CD4-positive, CD25-positive, alpha-beta regulatory T cell (primary cell): ENCODE measurements around the gene IQSEC3. TPM values are rescaled to one million over a fixed set of nuclear protein-coding genes. Genes with fewer than 3 reads are reported as not detected.

Experiments used
- ATAC-seq, 2 donors: fragments of 150-1000 bp; cut with Tn5 transposase; one replicate each; pipeline ENCODE4 v1.10.0; 2021; ENCODE audit warnings: low read depth in 2 of 2, moderate number of reproducible peaks in 2 of 2, moderate library complexity in 1 of 2
- DNase-seq, 3 donors: peaks; one replicate each; pipeline versions ENCODE4 v3.0.0 to v3.0.0-alpha.2; 2012 to 2022; ENCODE audit warnings: mixed read lengths in 1 of 3
- H3K27ac ChIP-seq: one replicate; pipeline ENCODE4 v1.7.0; 2013; ENCODE audit warnings: mild to moderate bottlenecking, low read length; ENCODE audit not compliant: insufficient read depth, poor library complexity, severe bottlenecking
- H3K27me3 ChIP-seq: one replicate; pipeline ENCODE4 v1.7.0; 2013; ENCODE audit warnings: low read length; ENCODE audit not compliant: control insufficient read depth, insufficient read depth
- H3K36me3 ChIP-seq: one replicate; pipeline ENCODE4 v1.7.0; 2013; ENCODE audit warnings: mild to moderate bottlenecking, low read length, moderate library complexity; ENCODE audit not compliant: control insufficient read depth, insufficient read depth
- H3K4me1 ChIP-seq: 2 replicates; pipeline ENCODE4 v1.7.0; 2013; ENCODE audit warnings: mild to moderate bottlenecking, low read length; ENCODE audit not compliant: insufficient read depth, control insufficient read depth, poor library complexity, severe bottlenecking
- H3K4me3 ChIP-seq: one replicate; pipeline ENCODE4 v1.7.0; 2013; ENCODE audit warnings: low read depth, mild to moderate bottlenecking, low read length, moderate library complexity
- H3K9me3 ChIP-seq, 2 experiments: 1 replicate in 1 of 2; 2 replicates in 1 of 2; pipeline ENCODE4 v1.7.0; 2013; ENCODE audit warnings: low read length in 2 of 2, mild to moderate bottlenecking in 1 of 2, moderate library complexity in 1 of 2; ENCODE audit not compliant: control insufficient read depth in 2 of 2
- H3K27ac Mint-ChIP-seq, 3 donors: one replicate each; pipeline ENCODE4 v1.8.0; 2020 to 2022; ENCODE audit warnings: mild to moderate bottlenecking in 3 of 3, mixed read lengths in 3 of 3, moderate library complexity in 2 of 3
- H3K27me3 Mint-ChIP-seq: one replicate; pipeline ENCODE4 v1.8.0; 2022; ENCODE audit warnings: mild to moderate bottlenecking, mixed read lengths
- H3K36me3 Mint-ChIP-seq: one replicate; pipeline ENCODE4 v1.8.0; 2020; ENCODE audit warnings: mixed read lengths
- H3K4me1 Mint-ChIP-seq, 4 donors: one replicate each; pipeline ENCODE4 v1.8.0; 2020 to 2022; ENCODE audit warnings: mixed read lengths in 4 of 4, mild to moderate bottlenecking in 1 of 4
- H3K4me3 Mint-ChIP-seq, 4 donors: one replicate each; pipeline ENCODE4 v1.8.0; 2020 to 2022; ENCODE audit warnings: mild to moderate bottlenecking in 4 of 4, mixed read lengths in 4 of 4, moderate library complexity in 3 of 4
- H3K9me3 Mint-ChIP-seq, 7 donors: one replicate each; pipeline ENCODE4 v1.8.0; 2020 to 2022; ENCODE audit warnings: mixed read lengths in 7 of 7, mild to moderate bottlenecking in 3 of 7, moderate library complexity in 2 of 7
- polyA plus RNA-seq, 4 donors: library from polyadenylated mRNA; unstranded; fragments of 300-500 nt; fragmentation: Illumina TruSeq; gene quantifications; one replicate each; pipeline ENCODE4 v1.2.3, GENCODE V29; 2021
- total RNA-seq: library from RNA; stranded (reverse); gene quantifications from one replicate; pipeline ENCODE4 v1.2.3, GENCODE V29; 2022

Gene IQSEC3
- total and polyA plus RNA-seq, 5 donors from 2014 or later: 0.05 to 0.15 TPM; not detected in 3

DNA sequence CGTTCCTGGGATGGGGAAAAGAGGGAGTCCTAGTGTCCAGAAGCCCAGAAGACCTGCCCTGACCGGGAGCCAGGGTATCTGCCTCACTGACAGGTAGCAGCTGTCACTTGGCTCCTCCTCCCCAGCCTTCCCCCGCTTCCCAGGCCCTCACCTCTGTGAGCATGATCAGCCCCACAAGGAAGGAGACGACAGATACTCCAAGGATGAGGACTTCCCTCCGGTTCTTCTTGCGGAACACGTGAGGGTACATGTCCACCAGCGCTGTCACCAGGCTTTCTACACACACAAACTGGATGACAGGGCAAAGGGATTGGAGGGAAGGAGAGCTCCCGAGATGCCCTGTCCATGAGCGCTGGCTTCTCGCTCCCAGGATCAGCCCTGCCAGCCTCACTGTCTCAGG, 157.3 kb downstream of the IQSEC3 start:
- peaks cover 5% of the 10 kb centered on the region for H3K27me3 Mint-ChIP-seq
- H3K27me3 ChIP-seq: no peaks in the 10 kb centered on the region
- no peaks in the 10 kb centered on the region for H3K9me3 ChIP-seq
- H3K4me1 Mint-ChIP-seq: peaks cover 0 to 4% (median 0%) of the 10 kb centered on the region in 4 donors
- no peak for ATAC-seq
- H3K27ac ChIP-seq: no peak overlapping the region
- no peaks in the 10 kb centered on the region for H3K36me3 ChIP-seq
- no peak overlapping the region for H3K4me3 Mint-ChIP-seq
- no peaks in the 10 kb centered on the region for H3K4me1 ChIP-seq
- no peaks in the 10 kb centered on the region for H3K36me3 Mint-ChIP-seq
- no peak overlapping the region for H3K4me3 ChIP-seq
- no peak overlapping the region for H3K27ac Mint-ChIP-seq
- no peak for DNase-seq
- H3K9me3 Mint-ChIP-seq: peaks cover 0 to 1% (median 0%) of the 10 kb centered on the region in 7 donors

DNA sequence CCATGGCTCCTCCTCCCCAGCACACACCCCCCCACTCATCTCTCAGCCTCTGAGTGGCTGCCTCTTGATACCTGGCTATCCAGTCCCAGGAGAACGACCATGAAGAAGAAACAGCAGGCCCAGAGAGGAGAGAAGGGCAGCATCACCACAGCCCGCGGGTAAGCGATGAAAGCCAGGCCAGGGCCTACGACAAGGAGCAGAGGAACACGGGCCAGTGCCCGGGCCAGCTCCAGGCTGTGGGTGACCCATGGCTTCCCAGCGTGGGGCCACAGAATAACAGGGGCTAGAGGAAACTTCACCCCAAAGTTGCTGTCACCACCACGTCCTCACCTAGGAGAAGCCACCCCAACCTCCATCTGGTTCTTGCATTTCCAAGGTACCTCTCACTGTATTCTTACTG, 157.8 kb downstream of the IQSEC3 start:
- no peak for DNase-seq
- Histone ChIP-seq H3K27ac (no peak overlapping the region), H3K4me3 (no peak overlapping the region), H3K27me3 (no peaks in the 10 kb centered on the region), H3K36me3 (no peaks in the 10 kb centered on the region), H3K9me3 (no peaks in the 10 kb centered on the region), H3K4me1 (no peaks in the 10 kb centered on the region)
- Mint-ChIP-seq H3K27me3 (peaks cover 5% of the 10 kb centered on the region), H3K27ac (peak overlapping the region in 1 of 3 donors; percentile 20), H3K4me1 (peaks cover 0 to 4% (median 0%) of the 10 kb centered on the region in 4 donors), H3K4me3 (no peak overlapping the region), H3K36me3 (no peaks in the 10 kb centered on the region), H3K9me3 (peaks cover 0 to 1% (median 0%) of the 10 kb centered on the region in 7 donors)
- ATAC-seq: no peak

DNA sequence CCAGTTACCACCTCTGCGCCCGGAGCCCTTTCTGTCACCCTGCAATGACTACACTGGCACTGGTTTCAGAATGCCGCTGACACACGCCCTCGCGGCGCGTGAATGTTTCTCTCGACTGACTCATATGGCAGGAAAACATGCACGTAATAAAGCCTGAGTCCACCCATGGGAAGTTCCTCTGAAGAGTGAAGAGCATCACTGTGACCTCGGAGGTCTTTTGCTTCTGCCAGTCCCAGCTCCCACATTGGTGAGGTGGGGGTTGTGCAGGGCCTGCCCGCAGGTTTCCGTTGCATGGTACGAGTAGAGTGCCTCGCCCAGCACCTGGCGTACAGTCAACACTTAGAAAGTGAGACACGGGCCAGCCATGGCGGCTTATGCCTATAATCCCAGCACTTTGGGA, 158.4 kb downstream of the IQSEC3 start:
- no peak for DNase-seq

DNA sequence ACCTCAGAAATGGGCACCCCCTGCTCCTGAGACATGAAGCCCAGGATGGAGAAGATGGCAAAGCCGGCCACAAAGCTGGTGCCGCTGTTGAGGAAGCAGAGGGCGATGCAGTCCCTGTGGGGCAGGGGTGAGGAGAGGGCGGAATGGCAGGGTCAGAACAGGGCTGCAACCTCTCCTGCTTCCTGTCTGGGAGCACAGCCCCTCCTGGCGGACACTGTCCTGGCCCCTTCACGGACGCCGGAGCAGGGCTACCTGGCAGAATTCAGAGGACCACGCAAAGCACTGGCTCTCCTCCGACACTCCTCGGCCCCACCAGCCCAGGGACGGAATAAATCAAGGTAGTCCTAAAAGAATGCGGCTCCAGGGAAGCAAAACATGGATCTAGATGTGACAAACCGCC, 159.8 kb downstream of the IQSEC3 start:
- peaks cover 9% of the 10 kb centered on the region for H3K27me3 Mint-ChIP-seq
- no peaks in the 10 kb centered on the region for H3K4me1 Mint-ChIP-seq
- no peak overlapping the region for H3K4me3 Mint-ChIP-seq
- ATAC-seq (no peak), DNase-seq (no peak)
- H3K4me1 ChIP-seq: no peaks in the 10 kb centered on the region
- H3K27ac ChIP-seq: no peak overlapping the region
- H3K9me3 ChIP-seq: no peaks in the 10 kb centered on the region
- no peaks in the 10 kb centered on the region for H3K27me3 ChIP-seq
- H3K9me3 Mint-ChIP-seq: peaks cover 0 to 1% (median 0%) of the 10 kb centered on the region in 7 donors
- H3K4me3 ChIP-seq: no peak overlapping the region
- H3K36me3 Mint-ChIP-seq: no peaks in the 10 kb centered on the region
- no peak overlapping the region for H3K27ac Mint-ChIP-seq
- no peaks in the 10 kb centered on the region for H3K36me3 ChIP-seq

More for the DNA sequence above, 158.4 kb downstream of the IQSEC3 start:
- no peaks in the 10 kb centered on the region for H3K27me3 ChIP-seq
- no peak overlapping the region for H3K27ac ChIP-seq
- H3K9me3 Mint-ChIP-seq: peaks cover 0 to 1% (median 0%) of the 10 kb centered on the region in 7 donors
- no peaks in the 10 kb centered on the region for H3K9me3 ChIP-seq
- H3K4me1 ChIP-seq: no peaks in the 10 kb centered on the region
- H3K36me3 Mint-ChIP-seq: no peaks in the 10 kb centered on the region
- no peak overlapping the region for H3K27ac Mint-ChIP-seq
- no peak overlapping the region for H3K4me3 ChIP-seq
- no peaks in the 10 kb centered on the region for H3K36me3 ChIP-seq
- H3K4me1 Mint-ChIP-seq: no peaks in the 10 kb centered on the region
- H3K4me3 Mint-ChIP-seq: no peak overlapping the region
- ATAC-seq: no peak
- peaks cover 5% of the 10 kb centered on the region for H3K27me3 Mint-ChIP-seq

DNA sequence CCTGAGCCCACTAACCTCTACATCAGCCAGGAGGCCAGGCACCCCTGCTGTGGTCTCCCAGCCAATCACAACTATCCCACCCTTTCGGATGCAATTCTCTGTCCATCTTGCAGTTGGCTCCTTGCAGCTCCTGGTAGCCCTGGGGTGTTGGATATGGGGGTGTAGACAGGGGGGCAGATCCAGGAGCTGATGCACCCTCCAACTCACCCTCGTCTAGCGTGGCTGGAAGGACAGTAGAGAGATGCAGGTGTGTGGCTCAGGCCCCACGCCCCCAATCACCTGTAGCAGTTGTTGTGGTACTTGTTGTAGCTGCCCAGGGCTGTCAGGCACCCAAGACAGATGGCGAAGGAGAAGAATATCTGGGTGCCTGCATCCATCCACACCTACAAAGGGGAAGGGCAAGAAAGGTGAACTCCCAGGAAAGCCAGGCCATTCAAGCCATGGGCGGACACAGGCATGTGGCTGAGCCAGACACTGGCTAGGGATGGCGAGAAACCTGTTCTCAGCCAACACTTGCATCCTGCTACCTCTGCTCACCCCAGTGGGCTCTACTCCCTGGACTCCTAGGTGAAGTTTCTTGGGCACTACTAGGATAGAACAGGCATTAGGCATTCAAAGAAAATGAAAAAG, 160.8 kb downstream of the IQSEC3 start:
- H3K4me1 ChIP-seq: no peaks in the 10 kb centered on the region
- no peaks in the 10 kb centered on the region for H3K36me3 Mint-ChIP-seq
- ATAC-seq (no peak), DNase-seq (no peak)
- no peak overlapping the region for H3K4me3 Mint-ChIP-seq
- no peak overlapping the region for H3K27ac Mint-ChIP-seq
- no peak overlapping the region for H3K4me3 ChIP-seq
- peaks cover 5% of the 10 kb centered on the region for H3K27me3 Mint-ChIP-seq
- H3K9me3 Mint-ChIP-seq: peaks cover 0 to 1% (median 0%) of the 10 kb centered on the region in 7 donors
- H3K27ac ChIP-seq: no peak overlapping the region
- no peaks in the 10 kb centered on the region for H3K36me3 ChIP-seq
- no peaks in the 10 kb centered on the region for H3K27me3 ChIP-seq
- no peaks in the 10 kb centered on the region for H3K4me1 Mint-ChIP-seq
- no peaks in the 10 kb centered on the region for H3K9me3 ChIP-seq

Other genes starting within 250 kb of the IQSEC3 start
- gene SLC6A12, start 147.4 kb downstream of the IQSEC3 start, total RNA-seq: not detected
- not detected for gene SLC6A12, start 147.4 kb downstream of the IQSEC3 start, polyA plus RNA-seq
- gene SLC6A13, start 196.1 kb downstream of the IQSEC3 start, total RNA-seq: 0.49 TPM
- not detected for gene SLC6A13, start 196.1 kb downstream of the IQSEC3 start, polyA plus RNA-seq